Measurements from ENCODE around the gene LAPTM4A. TPM values are rescaled to one million over a fixed set of nuclear protein-coding genes. Genes with fewer than 3 reads are reported as not detected.

Gene LAPTM4A
- total RNA-seq, 1 experiment from 2014 or later: 131 TPM

- peaks cover 19 to 29% (median 22%) of the 10 kb centered on the region in 3 experiments for H3K36me3 Mint-ChIP-seq (ENCODE audit: insufficient read depth in 1 of 3, low read depth in 3 of 3)
- WGBS (ENCODE audit: extremely low coverage, insufficient read length, low lambda C conversion rate): no CpG with 5 or more reads among the region's 3 CpGs
- H3K4ac ChIP-seq (ENCODE audit: low read depth, low read length): no peak overlapping the region
- no peak overlapping the region for H3K14ac ChIP-seq (ENCODE audit: insufficient read depth, low read length)
- H3K79me1 ChIP-seq (ENCODE audit: insufficient read depth, low read depth, low read length, poor library complexity, severe bottlenecking): no peaks in the 10 kb centered on the region
- H3K23ac ChIP-seq (ENCODE audit: insufficient read length, low read depth, low read length): no peak overlapping the region
- no peak overlapping the region for H4K8ac ChIP-seq (replicated peaks; ENCODE audit: insufficient read length, low read depth, low read length)
- no peaks in the 10 kb centered on the region; the same call in none of the 2 replicates for H3K27me3 Mint-ChIP-seq (ENCODE audit: low read depth)
- H3T11ph ChIP-seq (ENCODE audit: low read length): no peak overlapping the region
- no peaks in the 10 kb centered on the region for H3K23me2 ChIP-seq (ENCODE audit: insufficient read length, low read depth, low read length, poor library complexity, severe bottlenecking)
- no peak overlapping the region for H3K27ac ChIP-seq (ENCODE audit: insufficient read length, low read depth, low read length)
- H2BK5ac ChIP-seq (ENCODE audit: insufficient read length, low read length): no peak overlapping the region
- H4K5ac ChIP-seq (ENCODE audit: insufficient read length, low read depth, low read length): no peak overlapping the region
- H2BK12ac ChIP-seq (ENCODE audit: insufficient read length, low read depth, low read length): no peak overlapping the region
- H3K9me3 ChIP-seq (ENCODE audit: control insufficient read depth, low read depth, low read length): peaks cover 9% of the 10 kb centered on the region
- H2BK120ac ChIP-seq (ENCODE audit: low read depth, low read length, poor library complexity, severe bottlenecking): no peak overlapping the region
- no peaks in the 10 kb centered on the region for H3K79me2 ChIP-seq (ENCODE audit: insufficient read depth, low read length)
- TF ChIP-seq, protein P1, sequence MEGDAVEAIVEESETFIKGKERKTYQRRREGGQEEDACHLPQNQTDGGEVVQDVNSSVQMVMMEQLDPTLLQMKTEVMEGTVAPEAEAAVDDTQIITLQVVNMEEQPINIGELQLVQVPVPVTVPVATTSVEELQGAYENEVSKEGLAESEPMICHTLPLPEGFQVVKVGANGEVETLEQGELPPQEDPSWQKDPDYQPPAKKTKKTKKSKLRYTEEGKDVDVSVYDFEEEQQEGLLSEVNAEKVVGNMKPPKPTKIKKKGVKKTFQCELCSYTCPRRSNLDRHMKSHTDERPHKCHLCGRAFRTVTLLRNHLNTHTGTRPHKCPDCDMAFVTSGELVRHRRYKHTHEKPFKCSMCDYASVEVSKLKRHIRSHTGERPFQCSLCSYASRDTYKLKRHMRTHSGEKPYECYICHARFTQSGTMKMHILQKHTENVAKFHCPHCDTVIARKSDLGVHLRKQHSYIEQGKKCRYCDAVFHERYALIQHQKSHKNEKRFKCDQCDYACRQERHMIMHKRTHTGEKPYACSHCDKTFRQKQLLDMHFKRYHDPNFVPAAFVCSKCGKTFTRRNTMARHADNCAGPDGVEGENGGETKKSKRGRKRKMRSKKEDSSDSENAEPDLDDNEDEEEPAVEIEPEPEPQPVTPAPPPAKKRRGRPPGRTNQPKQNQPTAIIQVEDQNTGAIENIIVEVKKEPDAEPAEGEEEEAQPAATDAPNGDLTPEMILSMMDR (conservative IDR thresholded peaks at IDR 0.05): no peak
- no peak overlapping the region for H2BK15ac ChIP-seq (ENCODE audit: low read depth, low read length)
- no peaks in the 10 kb centered on the region for H4K20me1 ChIP-seq (ENCODE audit: control insufficient read depth, insufficient read depth, insufficient read length)
- H3K9ac ChIP-seq (ENCODE audit: extremely low read depth, insufficient read length, low read length): no peak overlapping the region
- no peak for DNase-seq
- no peak overlapping the region for H2BK20ac ChIP-seq (ENCODE audit: low read depth, low read length, poor library complexity, severe bottlenecking)
- peaks cover 25 to 32% of the 10 kb centered on the region in 2 experiments for H3K9me3 Mint-ChIP-seq
- no peak overlapping the region for H3K18ac ChIP-seq (ENCODE audit: insufficient read length, low read depth, low read length)
- no peak overlapping the region for H2AFZ ChIP-seq (ENCODE audit: low read length)
- no peak overlapping the region for H4K91ac ChIP-seq (ENCODE audit: insufficient read length, low read depth, low read length)
- no peak overlapping the region for H3K4me2 ChIP-seq (ENCODE audit: insufficient read depth, insufficient read length, low read length)
- no peak overlapping the region for H3K56ac ChIP-seq (ENCODE audit: insufficient read length, low read depth, low read length)
- H3K4me3 Mint-ChIP-seq: no peak overlapping the region
- H3K27me3 ChIP-seq (ENCODE audit: insufficient read depth, low read length): no peaks in the 10 kb centered on the region
- H3K4me1 ChIP-seq (ENCODE audit: insufficient read depth, low read length): no peaks in the 10 kb centered on the region
- no peak overlapping the region for H2AK5ac ChIP-seq (ENCODE audit: insufficient read length, low read length)
- no peak overlapping the region for H3K27ac Mint-ChIP-seq
- H3K4me1 Mint-ChIP-seq: no peaks in the 10 kb centered on the region
Observed at GRCh38 chr2:20021405-20022009, 29.9 kb downstream of the LAPTM4A start.

All from H9 (cell line).